ENCODE results near the gene B4GALT1.

- TF ChIP-seq EP300 (IDR thresholded peaks at IDR 0.05) (no peak), POLR2A (IDR thresholded peaks at IDR 0.05) (no peak), CTCF (IDR thresholded peaks at IDR 0.05) (no peak)
Observed at GRCh38 chr9:33124751-33125381, 42.3 kb downstream of the B4GALT1 start.
